HEK293T (cell line): ENCODE measurements around the gene PTP4A1.
A peak's percentile ranks its signal among the peaks of the same experiment; 100 is the strongest.
"Not testable (repeated sequence)": the region's sequence is repeated elsewhere in the genome, so short reads cannot be mapped to it uniquely, and the experiment has no call there.

Experiments
- CTCF ChIA-PET: fragments of 350-600 bp; formaldehyde crosslinking; extraction: SDS; loops from one replicate; lab custom pipeline; 2021; ENCODE audit warnings: antibody characterized with exemption, inconsistent platforms; lab: Yijun Ruan, JAX
- POLR2A ChIA-PET: fragments of 350-600 bp; formaldehyde crosslinking; extraction: SDS; loops from one replicate; lab custom pipeline; 2020; ENCODE audit warnings: antibody characterized with exemption, inconsistent platforms; lab: Yijun Ruan, JAX
- DNase-seq: peaks from one replicate; pipeline ENCODE4 v3.0.0; 2012; ENCODE audit warnings: mixed read lengths; ENCODE audit errors: extremely low spot score
- ARNT ChIP-seq: fragments of 450-650 bp; IDR thresholded peaks from 2 replicates; pipeline ENCODE4 v1.6.1; 2017; ENCODE audit warnings: mild to moderate bottlenecking
- BHLHE40 ChIP-seq: fragments of 450-650 bp; IDR thresholded peaks from 2 replicates; pipeline ENCODE4 v1.6.1; 2016; ENCODE audit warnings: mild to moderate bottlenecking, moderate library complexity, borderline replicate concordance
- CTBP1 ChIP-seq: fragments of 450-650 bp; IDR thresholded peaks from 2 replicates; pipeline ENCODE4 v1.6.1; 2016; ENCODE audit warnings: borderline replicate concordance
- ELF4 ChIP-seq: fragments of 450-650 bp; IDR thresholded peaks from 2 replicates; pipeline ENCODE4 v1.6.1; 2017; ENCODE audit warnings: antibody characterized with exemption
- FOXA1 ChIP-seq: fragments of 450-650 bp; IDR thresholded peaks from 2 replicates; pipeline ENCODE4 v1.6.1; 2016; ENCODE audit warnings: mild to moderate bottlenecking
- FOXK2 ChIP-seq: fragments of 450-650 bp; IDR thresholded peaks from 2 replicates; pipeline ENCODE4 v1.6.1; 2016; ENCODE audit warnings: mild to moderate bottlenecking
- FOXM1 ChIP-seq: fragments of 450-650 bp; IDR thresholded peaks from 2 replicates; pipeline ENCODE4 v1.6.1; 2017; ENCODE audit warnings: mild to moderate bottlenecking, borderline replicate concordance
- HDGF ChIP-seq: fragments of 450-650 bp; IDR thresholded peaks from 2 replicates; pipeline ENCODE4 v1.6.1; 2017; ENCODE audit warnings: antibody characterized with exemption, borderline replicate concordance
- L3MBTL2 ChIP-seq: fragments of 450-650 bp; conservative IDR thresholded peaks from 2 replicates; pipeline ENCODE4 v1.6.1; 2016; ENCODE audit warnings: mild to moderate bottlenecking
- LEF1 ChIP-seq: fragments of 450-650 bp; IDR thresholded peaks from 2 replicates; pipeline ENCODE4 v1.6.1; 2017; ENCODE audit warnings: mild to moderate bottlenecking, borderline replicate concordance
- NFRKB ChIP-seq: fragments of 450-650 bp; IDR thresholded peaks from 2 replicates; pipeline ENCODE4 v1.6.1; 2016; ENCODE audit warnings: mild to moderate bottlenecking, moderate library complexity
- PKNOX1 ChIP-seq: fragments of 450-650 bp; IDR thresholded peaks from 2 replicates; pipeline ENCODE4 v1.6.1; 2016
- SP1 ChIP-seq: fragments of 450-650 bp; IDR thresholded peaks from 2 replicates; pipeline ENCODE4 v1.6.1; 2017
- SUZ12 ChIP-seq: fragments of 450-650 bp; IDR thresholded peaks from 2 replicates; pipeline ENCODE4 v1.6.1; 2016; ENCODE audit warnings: mild to moderate bottlenecking
- TARDBP ChIP-seq: fragments of 450-650 bp; IDR thresholded peaks from 2 replicates; pipeline ENCODE4 v1.6.1; 2016
- ZNF384 ChIP-seq: fragments of 450-650 bp; IDR thresholded peaks from 2 replicates; pipeline ENCODE4 v1.6.1; 2016

The PTP4A1 gene

GRCh38 chr6:63572044-63572746, at the start of gene PTP4A1, which contains the start of gene LOC128125822:
PTP4A1 (plus strand) TSS chr6:63572480; CDS start chr6:63576881, 4,401 bp downstream.
LOC128125822 (plus strand) TSS chr6:63572480.
- CTCF ChIA-PET: no interaction called here
- POLR2A ChIA-PET: no interaction called here
- peak; percentile 94 for DNase-seq
- TF ChIP-seq SUZ12 (no peak), PKNOX1 (peak; percentile 90), FOXM1 (no peak), NFRKB (no peak), L3MBTL2 (peak; percentile 89), FOXA1 (no peak), ARNT (no peak), SP1 (no peak), FOXK2 (no peak), TARDBP (no peak)

DNA sequence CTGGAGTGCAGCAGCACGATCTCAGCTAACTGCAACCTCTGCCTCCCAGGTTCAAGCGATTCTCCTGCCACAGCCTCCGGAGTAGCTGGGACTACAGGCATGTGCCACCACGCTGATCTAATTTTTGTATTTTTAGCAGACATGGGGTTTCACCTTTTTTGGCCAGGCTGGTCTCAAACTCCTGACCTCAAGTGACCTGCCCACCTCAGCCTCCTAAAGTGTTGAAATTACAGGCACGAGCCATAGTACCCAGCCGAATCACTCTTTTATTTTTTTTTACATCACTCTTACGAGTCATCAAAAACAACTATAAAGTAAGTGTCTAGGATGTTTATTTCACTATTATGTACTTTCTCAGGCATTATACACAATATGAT, 49.4 kb upstream of the PTP4A1 start:
- CTCF ChIA-PET, POLR2A ChIA-PET, DNase-seq: not testable (repeated sequence)

- CTCF ChIA-PET: no interaction called here
- POLR2A ChIA-PET: no interaction called here
Observed at GRCh38 chr6:63523630-63524029, 48.6 kb upstream of the PTP4A1 start.

DNA sequence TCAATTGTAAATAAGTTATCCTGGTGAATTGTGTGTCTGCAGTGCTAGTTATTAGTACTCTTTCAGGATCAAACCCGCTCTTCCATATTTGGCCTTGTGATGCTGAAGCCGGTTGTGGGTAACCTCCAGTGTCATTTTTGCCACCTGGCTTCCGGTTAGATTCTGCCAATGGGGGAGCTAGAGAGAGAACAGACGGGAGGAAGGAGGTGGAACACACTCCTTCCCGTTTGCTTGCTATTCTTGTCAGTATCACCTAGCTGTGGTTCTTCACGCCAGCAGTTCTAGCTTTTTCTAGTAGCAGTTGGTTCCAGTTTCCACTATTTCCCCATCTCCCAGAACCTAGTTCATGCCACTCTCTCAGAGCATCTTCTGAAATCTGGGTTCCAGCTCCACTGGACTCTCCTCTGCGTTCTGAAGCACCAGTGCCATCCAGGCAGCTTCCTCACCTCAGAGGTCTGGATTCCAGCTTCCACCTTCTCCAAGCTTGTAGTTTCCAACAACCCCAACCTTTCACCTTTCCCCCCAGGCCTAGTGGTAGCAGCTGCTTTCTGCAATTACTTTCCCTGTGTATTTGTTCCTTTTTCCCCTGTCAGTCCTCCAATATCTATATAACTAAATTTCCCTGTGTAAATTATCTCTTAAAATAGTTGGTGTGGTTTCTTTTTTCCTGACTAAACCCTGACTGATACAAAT, 46.9 kb upstream of the PTP4A1 start:
- TF ChIP-seq CTBP1 (no peak), FOXA1 (no peak), NFRKB (no peak)
- CTCF ChIA-PET: no interaction called here
- no peak for DNase-seq
- POLR2A ChIA-PET: no interaction called here

More at GRCh38 chr6:63523630-63524029, 48.6 kb upstream of the PTP4A1 start:
- TF ChIP-seq HDGF (no peak), SUZ12 (no peak), NFRKB (no peak), ELF4 (no peak), L3MBTL2 (no peak), CTBP1 (no peak), FOXK2 (no peak), ARNT (no peak), PKNOX1 (no peak), LEF1 (no peak), SP1 (no peak), FOXM1 (no peak), BHLHE40 (no peak), TARDBP (no peak), ZNF384 (no peak), FOXA1 (no peak)
- DNase-seq: no peak

GRCh38 chr6:63526931-63527330, 45.3 kb upstream of the PTP4A1 start:
- POLR2A ChIA-PET: no interaction called here
- TF ChIP-seq ZNF384: no peak
- no peak for TF ChIP-seq L3MBTL2
- no peak for TF ChIP-seq PKNOX1
- no peak for TF ChIP-seq HDGF
- TF ChIP-seq NFRKB: no peak
- no peak for TF ChIP-seq CTBP1
- TF ChIP-seq BHLHE40: no peak
- TF ChIP-seq ELF4: no peak
- no peak for TF ChIP-seq FOXA1
- no peak for TF ChIP-seq FOXK2
- TF ChIP-seq SP1: no peak
- no peak for TF ChIP-seq FOXM1
- TF ChIP-seq SUZ12: no peak
- no peak for TF ChIP-seq TARDBP
- TF ChIP-seq ARNT: no peak
- no peak for TF ChIP-seq LEF1
- CTCF ChIA-PET: no interaction called here
- DNase-seq: no peak

GRCh38 chr6:63527658-63528514, 44.4 kb upstream of the PTP4A1 start:
- TF ChIP-seq BHLHE40 (no peak), SP1 (no peak), L3MBTL2 (no peak), TARDBP (no peak), HDGF (no peak), ELF4 (no peak), CTBP1 (no peak), FOXM1 (no peak), ARNT (no peak), PKNOX1 (no peak), LEF1 (no peak), NFRKB (no peak), FOXA1 (no peak), ZNF384 (no peak), SUZ12 (no peak), FOXK2 (no peak)
- ChIA-PET CTCF (interaction anchor here (0.6 kb wide), 1 partner anchor 17 kb away, joined by 3 read pairs; no protein-coding TSS in a partner anchor), POLR2A (no interaction called here)
- DNase-seq: no peak
